ENCODE results near the gene PRSS27. TPM values are rescaled to one million over a fixed set of nuclear protein-coding genes. Genes with fewer than 3 reads are reported as not detected.

PRSS27 gene
- total and polyA plus RNA-seq, 2 of the 4 experiments (the other 2 are of a cell fraction): under 0.01 to 0.58 TPM

- no peaks in the 10 kb centered on the region for H3K27me3 ChIP-seq (ENCODE audit: control insufficient read depth, insufficient read depth, low read length)
- no peak overlapping the region for H3K4me3 ChIP-seq (ENCODE audit: insufficient read depth, low read depth, low read length)
- ChIA-PET CTCF (no interaction called here), POLR2A (ENCODE audit: unreplicated experiment) (no interaction called here)
- no peak overlapping the region for H2AK5ac ChIP-seq (ENCODE audit: low read depth, low read length)
- H3K4me2 ChIP-seq (ENCODE audit: low read depth, low read length): no peak overlapping the region
- no peak overlapping the region for H3K23ac ChIP-seq (ENCODE audit: low read depth, low read length)
- H3K9ac ChIP-seq (ENCODE audit: low read depth, low read length): no peak overlapping the region
- WGBS, 2 experiments (ENCODE audit: extremely low coverage in 2 of 2, insufficient read length in 1 of 2): 83% methylated on average over 3 of the region's 10 CpGs; no CpG with 5 or more reads in 1 of the 2 experiments
- H2AFZ ChIP-seq (replicated peaks; ENCODE audit: low read length, poor library complexity): no peak overlapping the region
- BruUV-seq (replicated peaks): no TSS peak
- dilution Hi-C loops (cut with HindIII; ENCODE audit: low sequenced_read_pairs, unreplicated experiment): no loop called here
- H2AK9ac ChIP-seq (replicated peaks; ENCODE audit: low read depth, low read length, poor library complexity): no peak overlapping the region
- peaks cover 7% of the 10 kb centered on the region for H4K20me1 ChIP-seq (ENCODE audit: insufficient read depth, low read length)
- H2BK15ac ChIP-seq (ENCODE audit: low read depth, low read length): no peak overlapping the region
- H3K9me1 ChIP-seq (ENCODE audit: insufficient read depth, low read length): no peaks in the 10 kb centered on the region; the same call in 1 of the 2 replicates
- no peaks in the 10 kb centered on the region for H3K4me1 ChIP-seq (ENCODE audit: control insufficient read depth, insufficient read depth, low read length)
- H2BK20ac ChIP-seq (ENCODE audit: low read depth, low read length): no peak overlapping the region
- in situ Hi-C loops (cut with MboI; ENCODE audit: low sequenced_read_pairs): no loop called here
- H3K36me3 ChIP-seq (ENCODE audit: control insufficient read depth, insufficient read depth, low read length): peaks cover 24% of the 10 kb centered on the region
- no peak overlapping the region for H3K56ac ChIP-seq (ENCODE audit: extremely low read depth, insufficient read depth, low read length)
- no peak overlapping the region for H2BK120ac ChIP-seq (ENCODE audit: low read depth, low read length)
- H3K27ac ChIP-seq (ENCODE audit: insufficient read depth, low read length): no peak overlapping the region
- TF ChIP-seq FOS (IDR thresholded peaks at IDR 0.05; ENCODE audit: low read depth, low read length) (no peak), MAZ (IDR thresholded peaks at IDR 0.05; ENCODE audit: borderline replicate concordance, low read depth, low read length) (no peak), POLR2A (IDR thresholded peaks at IDR 0.05; ENCODE audit: low read depth, low read length) (no peak), MAFK (IDR thresholded peaks at IDR 0.05; ENCODE audit: low read depth, low read length) (no peak), CHD1 (IDR thresholded peaks at IDR 0.05; ENCODE audit: low read depth, low read length) (no peak)
- no peak overlapping the region for H4K8ac ChIP-seq (ENCODE audit: low read depth in 2 of 2, low read length in 2 of 2)
- no peak overlapping the region for H3K4ac ChIP-seq (ENCODE audit: low read depth, low read length)
- H4K91ac ChIP-seq (ENCODE audit: insufficient read depth, low read depth, low read length): no peak overlapping the region
- DNase-seq (no peak), ATAC-seq (ENCODE audit: low read depth) (no peak)
- no peak overlapping the region for H3K14ac ChIP-seq (replicated peaks; ENCODE audit: low read depth, low read length)
- intact Hi-C loops (cut with micrococcal nuclease): no loop called here
- H3K9me3 ChIP-seq (ENCODE audit: control insufficient read depth, insufficient read depth, low read length): no peaks in the 10 kb centered on the region
- H2BK5ac ChIP-seq (ENCODE audit: low read depth, low read length, poor library complexity, severe bottlenecking): no peak overlapping the region
- H3K79me1 ChIP-seq (ENCODE audit: low read depth in 1 of 2, low read length in 2 of 2): no peaks in the 10 kb centered on the region; a peak in 1 of 4 replicates
- no peak overlapping the region for H3K18ac ChIP-seq (ENCODE audit: low read depth, low read length)
- H4K5ac ChIP-seq (ENCODE audit: low read depth, low read length): no peak overlapping the region
These were observed 10.4 kb downstream of the PRSS27 start for GRCh38 chr16:2709588-2709984.
